ENCODE data around the gene FAM83D. TPM values are rescaled to one million over a fixed set of nuclear protein-coding genes. Genes with fewer than 3 reads are reported as not detected.

Gene FAM83D
- total RNA-seq, 2 experiments from 2014 or later: 1.8 to 1.9 TPM

DNA sequence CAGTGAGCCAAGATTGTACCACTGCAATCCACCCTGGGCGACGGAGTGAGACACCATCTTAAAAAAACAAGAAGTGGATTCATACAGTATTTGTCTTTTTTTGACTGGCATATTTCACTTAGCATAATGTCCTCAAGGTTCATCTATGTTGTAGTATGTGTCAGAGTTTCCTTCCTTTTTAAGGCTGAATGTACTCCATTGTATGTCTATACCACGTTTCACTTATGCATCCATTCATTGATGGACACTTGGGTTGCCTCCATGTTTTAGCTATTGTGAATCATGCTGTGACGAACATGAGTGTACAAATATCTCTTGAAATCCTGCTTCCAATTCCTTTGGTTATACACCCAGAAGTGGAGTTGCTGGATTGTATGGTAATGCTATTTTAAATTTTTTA is 28.9 kb upstream of the FAM83D start:
- ChIA-PET POLR2A (no interaction called here), CTCF (no interaction called here)
- no peak overlapping the region for H3K27ac Mint-ChIP-seq
- TF ChIP-seq, protein P1, sequence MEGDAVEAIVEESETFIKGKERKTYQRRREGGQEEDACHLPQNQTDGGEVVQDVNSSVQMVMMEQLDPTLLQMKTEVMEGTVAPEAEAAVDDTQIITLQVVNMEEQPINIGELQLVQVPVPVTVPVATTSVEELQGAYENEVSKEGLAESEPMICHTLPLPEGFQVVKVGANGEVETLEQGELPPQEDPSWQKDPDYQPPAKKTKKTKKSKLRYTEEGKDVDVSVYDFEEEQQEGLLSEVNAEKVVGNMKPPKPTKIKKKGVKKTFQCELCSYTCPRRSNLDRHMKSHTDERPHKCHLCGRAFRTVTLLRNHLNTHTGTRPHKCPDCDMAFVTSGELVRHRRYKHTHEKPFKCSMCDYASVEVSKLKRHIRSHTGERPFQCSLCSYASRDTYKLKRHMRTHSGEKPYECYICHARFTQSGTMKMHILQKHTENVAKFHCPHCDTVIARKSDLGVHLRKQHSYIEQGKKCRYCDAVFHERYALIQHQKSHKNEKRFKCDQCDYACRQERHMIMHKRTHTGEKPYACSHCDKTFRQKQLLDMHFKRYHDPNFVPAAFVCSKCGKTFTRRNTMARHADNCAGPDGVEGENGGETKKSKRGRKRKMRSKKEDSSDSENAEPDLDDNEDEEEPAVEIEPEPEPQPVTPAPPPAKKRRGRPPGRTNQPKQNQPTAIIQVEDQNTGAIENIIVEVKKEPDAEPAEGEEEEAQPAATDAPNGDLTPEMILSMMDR (IDR thresholded peaks at IDR 0.05): no peak
- H3K36me3 ChIP-seq (ENCODE audit: insufficient read depth, low read length): peaks cover 64% of the 10 kb centered on the region
- no peaks in the 10 kb centered on the region for H3K9me3 ChIP-seq (ENCODE audit: control insufficient read depth in 1 of 2, insufficient read depth in 1 of 2, low read length in 2 of 2)
- ATAC-seq (ENCODE audit: poor library complexity): no peak
- DNase-seq: no peak
- peaks cover 25% of the 10 kb centered on the region for H3K4me1 Mint-ChIP-seq (ENCODE audit: low read depth)
- no peak overlapping the region for H3K4me3 ChIP-seq (ENCODE audit: low read length)
- H3K27me3 ChIP-seq (ENCODE audit: control insufficient read depth in 1 of 2, insufficient read depth in 2 of 2, low read length in 2 of 2): no peaks in the 10 kb centered on the region
- no peak overlapping the region for H3K4me3 Mint-ChIP-seq
- intact Hi-C loops (cut with DNase I, micrococcal nuclease): loop anchor here in 1 of 2 experiments (10.0 kb wide), 1 partner anchor 142 kb away; no protein-coding TSS in a partner anchor
- peaks cover 22% of the 10 kb centered on the region for H3K4me1 ChIP-seq (ENCODE audit: insufficient read depth, low read length)
- no peaks in the 10 kb centered on the region for H3K9me3 Mint-ChIP-seq
- no peaks in the 10 kb centered on the region for H3K27me3 Mint-ChIP-seq
- peaks cover 62% of the 10 kb centered on the region for H3K36me3 Mint-ChIP-seq (ENCODE audit: low read depth)
- H3K27ac ChIP-seq (ENCODE audit: low read depth in 1 of 2, low read length in 2 of 2): no peak overlapping the region

DNA sequence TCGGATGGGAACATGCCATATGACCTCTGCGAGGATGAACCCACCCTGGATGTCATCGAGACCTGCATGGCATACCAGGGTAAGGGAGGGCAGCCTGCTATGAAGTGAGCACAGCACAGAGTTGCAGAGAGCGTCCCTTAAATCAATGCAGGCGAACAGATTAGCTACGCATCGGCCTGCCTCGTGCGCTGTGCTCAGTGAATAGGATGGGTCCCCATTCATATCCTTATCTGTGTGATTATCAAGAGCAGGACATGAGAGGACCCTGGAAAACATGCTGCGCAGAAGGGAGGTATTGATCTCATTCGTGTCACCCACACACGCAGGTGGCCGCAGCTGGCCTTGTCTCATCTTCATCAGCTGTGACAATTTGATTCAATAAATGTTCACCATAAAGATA is 25.6 kb upstream of the FAM83D start:
- ATAC-seq (ENCODE audit: poor library complexity): no peak
- TF ChIP-seq, protein P1 (IDR thresholded peaks at IDR 0.05): no peak
- POLR2A ChIA-PET: interaction anchor here (0.8 kb wide), 1 partner anchor 26 kb away, joined by 3 read pairs; the partner anchor contains the start of gene FAM83D
- CTCF ChIA-PET: no interaction called here
- Mint-ChIP-seq H3K4me3 (no peak overlapping the region), H3K27ac (no peak overlapping the region), H3K9me3 (no peaks in the 10 kb centered on the region), H3K36me3 (ENCODE audit: low read depth) (peaks cover 89% of the 10 kb centered on the region), H3K27me3 (no peaks in the 10 kb centered on the region), H3K4me1 (ENCODE audit: low read depth) (no peaks in the 10 kb centered on the region)
- no peak for DNase-seq
- intact Hi-C loops (cut with DNase I, micrococcal nuclease): no loop called here
- H3K4me1 ChIP-seq (ENCODE audit: insufficient read depth, low read length): no peaks in the 10 kb centered on the region
- no peak overlapping the region for H3K27ac ChIP-seq (ENCODE audit: low read depth in 1 of 2, low read length in 2 of 2)
- H3K4me3 ChIP-seq (ENCODE audit: low read length): no peak overlapping the region
- no peaks in the 10 kb centered on the region for H3K27me3 ChIP-seq (ENCODE audit: control insufficient read depth in 1 of 2, insufficient read depth in 2 of 2, low read length in 2 of 2)
- peaks cover 82% of the 10 kb centered on the region for H3K36me3 ChIP-seq (ENCODE audit: insufficient read depth, low read length)
- no peaks in the 10 kb centered on the region for H3K9me3 ChIP-seq (ENCODE audit: control insufficient read depth in 1 of 2, insufficient read depth in 1 of 2, low read length in 2 of 2)

DNA sequence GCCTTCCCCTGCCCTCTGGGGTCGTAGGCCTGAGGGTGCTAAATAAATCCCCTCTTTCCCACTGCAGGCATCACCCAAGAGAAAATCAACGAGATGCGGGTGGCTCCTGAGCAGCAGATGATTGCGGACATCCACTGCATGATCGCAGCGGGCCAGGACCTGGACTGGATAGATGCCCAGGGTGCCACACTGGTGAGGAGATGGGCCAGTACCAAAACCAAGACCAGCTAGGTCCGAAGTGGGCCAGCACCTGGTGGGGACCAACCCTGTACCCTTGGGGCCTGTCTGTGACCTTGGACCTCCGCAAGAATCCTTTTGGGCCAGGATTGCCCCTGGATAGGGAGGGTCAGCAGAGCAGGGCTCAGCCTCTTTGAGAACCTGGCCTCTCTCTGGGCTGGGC is 23.6 kb upstream of the FAM83D start:
- DNase-seq: no peak
- peaks cover 95% of the 10 kb centered on the region for H3K36me3 Mint-ChIP-seq (ENCODE audit: low read depth)
- Histone ChIP-seq H3K27me3 (ENCODE audit: control insufficient read depth in 1 of 2, insufficient read depth in 2 of 2, low read length in 2 of 2) (no peaks in the 10 kb centered on the region), H3K4me1 (ENCODE audit: insufficient read depth, low read length) (no peaks in the 10 kb centered on the region), H3K9me3 (ENCODE audit: control insufficient read depth in 1 of 2, insufficient read depth in 1 of 2, low read length in 2 of 2) (no peaks in the 10 kb centered on the region), H3K36me3 (ENCODE audit: insufficient read depth, low read length) (peaks cover 86% of the 10 kb centered on the region), H3K27ac (ENCODE audit: low read depth in 1 of 2, low read length in 2 of 2) (no peak overlapping the region), H3K4me3 (ENCODE audit: low read length) (no peak overlapping the region)
- H3K9me3 Mint-ChIP-seq: no peaks in the 10 kb centered on the region
- no peak overlapping the region for H3K4me3 Mint-ChIP-seq
- ChIA-PET POLR2A (no interaction called here), CTCF (no interaction called here)
- no peaks in the 10 kb centered on the region for H3K27me3 Mint-ChIP-seq
- ATAC-seq (ENCODE audit: poor library complexity): no peak
- TF ChIP-seq, protein P1 (IDR thresholded peaks at IDR 0.05): no peak
- H3K27ac Mint-ChIP-seq: no peak overlapping the region
- H3K4me1 Mint-ChIP-seq (ENCODE audit: low read depth): no peaks in the 10 kb centered on the region
- intact Hi-C loops (cut with DNase I, micrococcal nuclease): no loop called here
